ENCODE measurements around the gene CDIP1. TPM values are rescaled to one million over a fixed set of nuclear protein-coding genes. Genes with fewer than 3 reads are reported as not detected.

Gene CDIP1
- total RNA-seq, 4 donors from 2014 or later, result 7.3 to 18.3 (median 8.6) TPM

DNA sequence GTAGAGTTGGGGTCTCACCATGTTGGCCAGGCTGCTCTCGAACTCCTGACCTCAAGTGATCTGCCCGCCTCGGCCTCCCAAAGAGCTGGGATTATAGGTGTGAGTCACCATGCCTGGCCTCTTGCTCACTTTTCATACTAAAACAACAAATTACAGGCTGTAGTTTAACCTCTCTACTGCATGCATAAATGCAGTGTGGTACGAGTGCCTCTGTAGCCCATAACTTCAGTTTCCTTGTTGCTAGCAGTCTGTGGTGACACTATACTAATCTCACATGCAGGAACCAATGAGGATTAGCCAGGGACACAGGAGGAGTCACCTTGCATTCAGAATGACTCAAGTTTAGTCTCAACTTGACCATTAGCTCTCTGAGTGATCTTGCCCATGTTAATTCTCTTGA, 42.3 kb downstream of the CDIP1 start:
- TF ChIP-seq, protein P1, sequence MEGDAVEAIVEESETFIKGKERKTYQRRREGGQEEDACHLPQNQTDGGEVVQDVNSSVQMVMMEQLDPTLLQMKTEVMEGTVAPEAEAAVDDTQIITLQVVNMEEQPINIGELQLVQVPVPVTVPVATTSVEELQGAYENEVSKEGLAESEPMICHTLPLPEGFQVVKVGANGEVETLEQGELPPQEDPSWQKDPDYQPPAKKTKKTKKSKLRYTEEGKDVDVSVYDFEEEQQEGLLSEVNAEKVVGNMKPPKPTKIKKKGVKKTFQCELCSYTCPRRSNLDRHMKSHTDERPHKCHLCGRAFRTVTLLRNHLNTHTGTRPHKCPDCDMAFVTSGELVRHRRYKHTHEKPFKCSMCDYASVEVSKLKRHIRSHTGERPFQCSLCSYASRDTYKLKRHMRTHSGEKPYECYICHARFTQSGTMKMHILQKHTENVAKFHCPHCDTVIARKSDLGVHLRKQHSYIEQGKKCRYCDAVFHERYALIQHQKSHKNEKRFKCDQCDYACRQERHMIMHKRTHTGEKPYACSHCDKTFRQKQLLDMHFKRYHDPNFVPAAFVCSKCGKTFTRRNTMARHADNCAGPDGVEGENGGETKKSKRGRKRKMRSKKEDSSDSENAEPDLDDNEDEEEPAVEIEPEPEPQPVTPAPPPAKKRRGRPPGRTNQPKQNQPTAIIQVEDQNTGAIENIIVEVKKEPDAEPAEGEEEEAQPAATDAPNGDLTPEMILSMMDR (IDR thresholded peaks at IDR 0.05; ENCODE audit: low read depth), result no peak

DNA sequence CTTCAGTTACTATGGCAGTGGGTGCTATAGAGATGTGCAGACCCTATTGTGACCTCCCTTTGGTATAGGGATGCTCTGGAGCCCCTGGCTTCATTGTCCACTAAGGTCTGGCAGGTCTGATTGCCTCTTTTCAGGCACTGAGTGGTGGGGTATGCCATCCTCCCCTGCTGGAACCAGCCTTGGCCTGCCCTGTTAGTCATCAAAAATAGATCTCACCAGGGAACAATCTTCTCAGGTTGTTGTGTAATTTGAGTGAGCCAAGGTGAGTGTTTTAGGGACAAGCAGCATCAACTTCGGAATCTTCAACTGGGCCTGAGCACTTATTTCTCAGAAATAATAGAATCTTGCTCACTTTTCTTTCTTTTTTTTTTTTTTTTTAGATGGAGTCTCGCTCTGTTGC, 42.8 kb downstream of the CDIP1 start:
- TF ChIP-seq, protein P1 (IDR thresholded peaks at IDR 0.05; ENCODE audit: low read depth), result no peak

DNA sequence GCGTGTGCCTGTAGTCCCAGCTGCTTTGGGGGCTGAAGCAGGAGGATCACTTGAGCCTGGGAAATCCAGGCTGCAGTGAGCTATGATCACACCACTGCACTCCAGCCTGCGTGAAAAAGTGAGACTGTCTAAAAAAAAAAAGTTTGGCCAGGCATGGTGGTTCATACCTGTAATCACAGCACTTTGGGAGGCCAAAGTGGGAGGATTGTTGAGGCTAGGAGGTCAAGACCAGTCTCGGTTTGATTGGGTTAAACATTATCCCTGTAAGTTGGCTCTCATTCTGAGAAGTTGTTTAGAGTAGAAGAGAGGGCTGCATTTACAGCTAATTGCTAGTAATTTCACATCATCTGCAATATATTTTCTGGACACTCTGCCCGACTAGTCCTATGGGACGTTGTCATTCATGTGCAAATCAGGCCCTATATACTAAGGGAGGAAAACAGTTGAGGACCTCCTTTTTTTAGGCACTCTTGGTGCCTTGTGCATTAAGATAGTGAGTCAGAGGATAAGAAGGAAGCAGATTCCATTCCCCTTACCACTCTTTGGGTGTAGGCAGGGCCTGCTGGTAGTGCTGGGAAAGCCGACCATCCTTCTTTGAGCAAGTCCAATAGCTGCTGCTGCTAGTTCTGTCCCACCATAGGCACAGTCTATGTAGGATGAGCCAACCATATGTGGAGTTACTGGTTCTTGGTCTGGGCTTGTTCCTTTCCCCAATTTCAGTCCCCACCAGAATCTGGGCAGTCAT, 43.7 kb downstream of the CDIP1 start:
- TF ChIP-seq, protein P1 (IDR thresholded peaks at IDR 0.05; ENCODE audit: low read depth), result no peak

DNA sequence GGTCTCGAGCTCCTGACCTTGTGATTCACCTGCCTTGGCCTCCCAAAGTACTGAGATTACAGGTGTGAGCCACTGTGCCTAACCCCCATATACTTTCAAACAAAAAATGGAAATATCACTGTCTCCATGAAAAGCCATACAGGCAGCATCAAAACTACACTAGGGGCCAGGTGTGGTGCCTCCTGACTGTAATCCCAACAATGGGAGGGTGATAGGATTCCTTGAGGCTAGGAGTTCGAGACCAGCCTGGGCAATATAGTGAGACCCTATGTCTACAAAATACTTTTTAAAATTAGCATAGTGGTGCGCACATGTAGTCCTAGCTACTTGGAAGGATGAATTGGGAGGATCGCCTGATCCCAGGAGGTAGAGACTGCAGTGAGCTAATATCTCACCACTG, 46.7 kb downstream of the CDIP1 start:
- TF ChIP-seq, protein P1 (IDR thresholded peaks at IDR 0.05; ENCODE audit: low read depth), result no peak

DNA sequence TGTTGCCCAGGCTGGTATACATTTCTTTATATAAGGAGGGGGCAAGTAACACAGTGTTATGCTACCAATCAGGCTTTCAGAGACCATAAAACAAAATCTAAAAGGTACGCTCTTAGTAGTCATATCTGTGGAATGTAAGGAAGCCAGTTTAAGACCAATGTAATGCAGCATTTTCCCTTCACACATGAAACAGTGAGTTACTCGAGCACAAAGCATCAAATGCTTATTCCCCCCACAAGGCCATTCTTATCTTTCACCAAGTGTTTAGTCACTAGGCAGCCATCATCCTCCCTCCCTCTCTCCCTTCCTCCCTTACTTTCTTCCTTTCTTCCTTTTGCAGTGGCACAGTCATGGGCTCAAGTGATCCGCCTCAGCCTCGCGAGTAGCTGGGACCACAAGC, 49.5 kb downstream of the CDIP1 start:
- TF ChIP-seq, protein P1 (IDR thresholded peaks at IDR 0.05; ENCODE audit: low read depth), result no peak

DNA sequence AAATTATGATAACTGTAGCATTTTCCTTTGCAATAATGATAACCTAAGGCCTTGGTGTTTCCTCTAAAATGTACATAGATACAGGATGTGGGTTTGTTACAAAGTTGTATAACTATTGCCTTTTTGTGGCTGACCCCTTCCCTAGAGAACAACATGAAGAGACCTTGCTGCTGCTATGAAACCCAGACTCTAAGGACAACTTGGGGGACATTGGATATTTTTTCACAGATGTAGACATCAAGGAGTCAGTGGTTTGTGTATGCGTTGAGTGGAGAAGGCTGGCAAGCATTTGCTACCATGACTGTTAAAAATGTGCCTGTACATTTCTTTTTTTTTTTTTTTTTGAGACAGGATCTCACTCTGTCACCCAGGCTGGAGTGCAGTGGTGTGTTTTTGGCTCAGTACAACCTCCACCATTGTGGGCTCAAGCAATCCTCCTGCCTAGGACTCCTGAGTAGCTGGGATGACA, 50.0 kb downstream of the CDIP1 start:
- TF ChIP-seq, protein P1 (IDR thresholded peaks at IDR 0.05; ENCODE audit: low read depth), result no peak

DNA sequence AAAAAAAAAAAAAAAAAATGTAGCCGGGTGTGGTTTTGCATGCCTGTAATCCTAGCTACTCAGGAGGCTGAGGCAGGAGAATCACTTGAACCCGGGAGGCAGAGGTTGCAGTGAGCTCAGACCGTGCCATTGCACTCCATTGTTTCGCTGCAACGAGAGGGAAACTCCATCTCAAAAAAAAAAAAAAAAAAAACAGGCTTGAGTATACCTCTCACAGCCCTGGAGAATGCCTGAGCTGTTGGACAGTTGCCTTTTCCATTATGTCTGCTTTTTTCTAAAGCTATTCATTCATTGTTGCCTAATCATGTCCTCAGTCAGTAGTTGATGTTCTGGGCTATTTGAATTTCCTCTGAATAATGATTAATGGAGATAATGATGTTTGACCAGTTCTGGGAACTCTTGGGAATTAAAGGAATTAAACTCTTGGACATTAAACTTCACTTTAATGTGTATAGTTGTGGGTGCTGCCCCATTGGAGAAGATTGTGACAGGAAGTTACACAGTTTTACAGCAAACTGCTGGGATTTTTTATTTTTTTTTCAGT, 50.5 kb downstream of the CDIP1 start:
- TF ChIP-seq, protein P1 (IDR thresholded peaks at IDR 0.05; ENCODE audit: low read depth), result no peak
